ENCODE measurements around the gene LARGE1.

The LARGE1 gene

GRCh38 chr22:33913188-33913587, 7.1 kb downstream of the LARGE1 start:
- TF ChIP-seq, protein P1, sequence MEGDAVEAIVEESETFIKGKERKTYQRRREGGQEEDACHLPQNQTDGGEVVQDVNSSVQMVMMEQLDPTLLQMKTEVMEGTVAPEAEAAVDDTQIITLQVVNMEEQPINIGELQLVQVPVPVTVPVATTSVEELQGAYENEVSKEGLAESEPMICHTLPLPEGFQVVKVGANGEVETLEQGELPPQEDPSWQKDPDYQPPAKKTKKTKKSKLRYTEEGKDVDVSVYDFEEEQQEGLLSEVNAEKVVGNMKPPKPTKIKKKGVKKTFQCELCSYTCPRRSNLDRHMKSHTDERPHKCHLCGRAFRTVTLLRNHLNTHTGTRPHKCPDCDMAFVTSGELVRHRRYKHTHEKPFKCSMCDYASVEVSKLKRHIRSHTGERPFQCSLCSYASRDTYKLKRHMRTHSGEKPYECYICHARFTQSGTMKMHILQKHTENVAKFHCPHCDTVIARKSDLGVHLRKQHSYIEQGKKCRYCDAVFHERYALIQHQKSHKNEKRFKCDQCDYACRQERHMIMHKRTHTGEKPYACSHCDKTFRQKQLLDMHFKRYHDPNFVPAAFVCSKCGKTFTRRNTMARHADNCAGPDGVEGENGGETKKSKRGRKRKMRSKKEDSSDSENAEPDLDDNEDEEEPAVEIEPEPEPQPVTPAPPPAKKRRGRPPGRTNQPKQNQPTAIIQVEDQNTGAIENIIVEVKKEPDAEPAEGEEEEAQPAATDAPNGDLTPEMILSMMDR (IDR thresholded peaks at IDR 0.05; ENCODE audit: low read depth, low read length): no peak
- TF ChIP-seq POLR2A (IDR thresholded peaks at IDR 0.05; ENCODE audit: extremely low read depth, insufficient read length) (no peak), MYC (IDR thresholded peaks at IDR 0.05; ENCODE audit: low read depth, low read length) (no peak), MAX (IDR thresholded peaks at IDR 0.05; ENCODE audit: low read depth, low read length) (no peak)
- DNase-seq (ENCODE audit: low read depth): no peak
- no peak overlapping the region for H3K4me3 ChIP-seq (ENCODE audit: low read depth, low read length)

- H3K4me3 ChIP-seq (ENCODE audit: low read depth, low read length): peak overlapping the region; percentile 21
- peak; percentile 89 for DNase-seq (ENCODE audit: low read depth)
- no peak for TF ChIP-seq POLR2A (IDR thresholded peaks at IDR 0.05; ENCODE audit: extremely low read depth, insufficient read length)
- TF ChIP-seq MYC (IDR thresholded peaks at IDR 0.05; ENCODE audit: low read depth, low read length): no peak
- no peak for TF ChIP-seq MAX (IDR thresholded peaks at IDR 0.05; ENCODE audit: low read depth, low read length)
- TF ChIP-seq, protein P1 (IDR thresholded peaks at IDR 0.05; ENCODE audit: low read depth, low read length): no peak
These were observed 10.4 kb downstream of the LARGE1 start for GRCh38 chr22:33909911-33910310.

DNA sequence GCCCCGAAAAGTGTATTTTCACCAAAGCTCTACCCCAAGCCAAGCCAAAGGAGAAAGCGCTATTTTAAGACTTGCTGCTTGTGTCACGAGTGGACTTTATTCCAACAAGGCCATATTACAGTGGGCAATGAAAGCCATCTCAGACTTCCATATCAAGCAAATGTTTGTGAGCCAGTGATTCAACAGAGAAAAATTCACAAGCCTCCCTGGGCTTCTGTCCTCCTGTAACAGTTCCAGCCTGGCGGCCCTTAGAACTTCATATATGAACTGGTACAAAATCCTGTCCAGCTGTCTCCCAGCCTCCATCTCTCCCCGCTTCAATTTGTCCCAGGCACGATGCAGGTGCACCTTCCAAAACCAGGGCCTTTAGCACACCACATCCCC, 11.2 kb downstream of the LARGE1 start:
- H3K4me3 ChIP-seq (ENCODE audit: low read depth, low read length): peak overlapping the region; percentile 28
- TF ChIP-seq, protein P1 (IDR thresholded peaks at IDR 0.05; ENCODE audit: low read depth, low read length): no peak
- no peak for TF ChIP-seq MYC (IDR thresholded peaks at IDR 0.05; ENCODE audit: low read depth, low read length)
- TF ChIP-seq POLR2A (IDR thresholded peaks at IDR 0.05; ENCODE audit: extremely low read depth, insufficient read length): no peak
- no peak for TF ChIP-seq MAX (IDR thresholded peaks at IDR 0.05; ENCODE audit: low read depth, low read length)
- no peak for DNase-seq (ENCODE audit: low read depth)

GRCh38 chr22:33908171-33909074, 11.9 kb downstream of the LARGE1 start:
- no peak for DNase-seq (ENCODE audit: low read depth)
- TF ChIP-seq, protein P1 (IDR thresholded peaks at IDR 0.05; ENCODE audit: low read depth, low read length): no peak
- no peak for TF ChIP-seq MAX (IDR thresholded peaks at IDR 0.05; ENCODE audit: low read depth, low read length)
- no peak for TF ChIP-seq MYC (IDR thresholded peaks at IDR 0.05; ENCODE audit: low read depth, low read length)
- no peak for TF ChIP-seq POLR2A (IDR thresholded peaks at IDR 0.05; ENCODE audit: extremely low read depth, insufficient read length)

GRCh38 chr22:33906954-33907353, 13.3 kb downstream of the LARGE1 start:
- H3K4me3 ChIP-seq (ENCODE audit: low read depth, low read length): no peak overlapping the region
- TF ChIP-seq POLR2A (IDR thresholded peaks at IDR 0.05; ENCODE audit: extremely low read depth, insufficient read length): no peak
- TF ChIP-seq MYC (IDR thresholded peaks at IDR 0.05; ENCODE audit: low read depth, low read length): no peak
- no peak for TF ChIP-seq MAX (IDR thresholded peaks at IDR 0.05; ENCODE audit: low read depth, low read length)
- TF ChIP-seq, protein P1 (IDR thresholded peaks at IDR 0.05; ENCODE audit: low read depth, low read length): no peak
- no peak for DNase-seq (ENCODE audit: low read depth)

More at GRCh38 chr22:33908171-33909074, 11.9 kb downstream of the LARGE1 start:
- H3K4me3 ChIP-seq (ENCODE audit: low read depth, low read length): peak overlapping the region; percentile 28

All from NB4 (cell line).